Lung (tissue), 12 donors: Measurements from ENCODE around the gene FBXO42. TPM values are rescaled to one million over a fixed set of nuclear protein-coding genes. Genes with fewer than 3 reads are reported as not detected.

ENCODE experiments used
- ATAC-seq: fragments of 200-7000 bp; cut with Tn5 transposase; one replicate; pipeline ENCODE4 v1.9.1; 2020; ENCODE audit warnings: moderate number of reproducible peaks; ENCODE audit not compliant: insufficient read depth, low FRiP score
- DNase-seq, 3 donors: peaks; one replicate each; pipeline ENCODE4 v3.0.0-alpha.2; 2013 to 2017
- H3K27ac ChIP-seq, 2 donors: one replicate each; pipeline ENCODE4 v1.5.1; 2013; ENCODE audit warnings: mild to moderate bottlenecking in 2 of 2, moderate library complexity in 2 of 2, control low read depth in 1 of 2, inconsistent platforms in 1 of 2, low read depth in 1 of 2, low read length in 1 of 2
- H3K27me3 ChIP-seq, 3 donors: one replicate each; pipeline ENCODE4 v1.5.1; 2013; ENCODE audit warnings: low read length in 2 of 3; ENCODE audit not compliant: control insufficient read depth in 3 of 3, insufficient read depth in 3 of 3
- H3K36me3 ChIP-seq, 4 donors: one replicate each; pipeline ENCODE4 v1.5.1; 2013; ENCODE audit warnings: low read length in 4 of 4, mild to moderate bottlenecking in 1 of 4, moderate library complexity in 1 of 4; ENCODE audit not compliant: control insufficient read depth in 4 of 4, insufficient read depth in 4 of 4
- H3K4me1 ChIP-seq, 5 donors: one replicate each; pipeline ENCODE4 v1.5.1; 2013; ENCODE audit warnings: low read length in 5 of 5, mild to moderate bottlenecking in 2 of 5, moderate library complexity in 1 of 5; ENCODE audit not compliant: control insufficient read depth in 5 of 5, insufficient read depth in 5 of 5
- H3K4me3 ChIP-seq: one replicate; pipeline ENCODE4 v1.5.1; 2013; ENCODE audit warnings: mild to moderate bottlenecking, control low read depth, moderate library complexity
- H3K9ac ChIP-seq, 2 donors: one replicate each; pipeline ENCODE4 v1.5.1; 2013; ENCODE audit warnings: low read length in 2 of 2, control low read depth in 1 of 2; ENCODE audit not compliant: insufficient read depth in 1 of 2
- H3K9me3 ChIP-seq, 4 donors: one replicate each; pipeline ENCODE4 v1.5.1; 2013; ENCODE audit warnings: low read length in 3 of 4, mild to moderate bottlenecking in 1 of 4, moderate library complexity in 1 of 4; ENCODE audit not compliant: control insufficient read depth in 4 of 4, insufficient read depth in 3 of 4
- WGBS, 2 donors: extraction: QIAGEN DNeasy Blood & Tissue Kit; methylation state at CpG; one replicate each; pipeline ENCODE4 v1.1.7; 2013; 5-methylcytosine and 5-hydroxymethylcytosine counted together
- polyA plus RNA-seq, 2 donors: library from polyadenylated mRNA; stranded (reverse); fragments of 200-250 nt; gene quantifications; one replicate each; pipeline ENCODE4 v1.2.1, GENCODE V29; 2013
- total RNA-seq, 2 donors: library from RNA; depleted of rRNA in 1 of 2; stranded (reverse); fragments of >200 nt in 1 of 2; gene quantifications; one replicate each; pipeline ENCODE4 v1.2.1, GENCODE V29; 2014 to 2021
- TF ChIP-seq, protein P1 (sequence below): IDR thresholded peaks from 2 replicates; pipeline ENCODE4 v1.5.1; 2012; ENCODE audit warnings: mild to moderate bottlenecking; ENCODE audit errors: control extremely low read depth, extremely low read depth
- donor health status: control.
- donor health status: control.
- donor health status: Bipolar disorder and iron deficiency.
- donor health status: healthy.
- donor health status: DM: yes; HTN: yes; CAD: no.

Gene FBXO42
- total and polyA plus RNA-seq, 4 donors = 7.3 to 28.6 (median 14.8) TPM

DNA sequence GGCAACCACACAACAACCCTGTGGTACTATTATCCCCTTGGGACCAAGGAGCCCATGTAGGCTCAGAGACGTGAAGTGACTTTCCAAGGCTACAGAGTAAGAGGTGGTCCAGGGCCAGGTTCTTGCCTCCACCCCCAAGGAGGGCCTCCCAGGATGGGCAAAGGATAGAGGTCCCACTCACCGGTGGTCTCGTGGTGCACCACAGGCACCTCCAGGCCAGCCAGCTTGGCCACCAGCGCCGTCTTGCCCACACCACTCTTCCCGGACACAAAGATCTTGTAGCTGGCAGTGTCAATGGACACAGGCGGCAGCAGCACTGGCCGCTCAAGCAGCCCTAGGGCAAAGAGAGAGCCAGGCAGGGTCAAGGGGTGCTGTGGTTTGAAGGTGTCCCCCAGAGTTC, 118.8 kb downstream of the FBXO42 start:
- WGBS, 2 donors = 98 to 99% methylated on average over 8 of the region's 8 CpGs
- H3K9me3 ChIP-seq = no peaks in the 10 kb centered on the region
- H3K4me1 ChIP-seq = peaks cover 0 to 15% (median 4%) of the 10 kb centered on the region in 5 donors
- DNase-seq = no peak
- H3K36me3 ChIP-seq = peaks cover 0 to 4% (median 0%) of the 10 kb centered on the region in 4 donors
- no peak overlapping the region for H3K9ac ChIP-seq
- no peak overlapping the region for H3K4me3 ChIP-seq
- TF ChIP-seq, protein P1, sequence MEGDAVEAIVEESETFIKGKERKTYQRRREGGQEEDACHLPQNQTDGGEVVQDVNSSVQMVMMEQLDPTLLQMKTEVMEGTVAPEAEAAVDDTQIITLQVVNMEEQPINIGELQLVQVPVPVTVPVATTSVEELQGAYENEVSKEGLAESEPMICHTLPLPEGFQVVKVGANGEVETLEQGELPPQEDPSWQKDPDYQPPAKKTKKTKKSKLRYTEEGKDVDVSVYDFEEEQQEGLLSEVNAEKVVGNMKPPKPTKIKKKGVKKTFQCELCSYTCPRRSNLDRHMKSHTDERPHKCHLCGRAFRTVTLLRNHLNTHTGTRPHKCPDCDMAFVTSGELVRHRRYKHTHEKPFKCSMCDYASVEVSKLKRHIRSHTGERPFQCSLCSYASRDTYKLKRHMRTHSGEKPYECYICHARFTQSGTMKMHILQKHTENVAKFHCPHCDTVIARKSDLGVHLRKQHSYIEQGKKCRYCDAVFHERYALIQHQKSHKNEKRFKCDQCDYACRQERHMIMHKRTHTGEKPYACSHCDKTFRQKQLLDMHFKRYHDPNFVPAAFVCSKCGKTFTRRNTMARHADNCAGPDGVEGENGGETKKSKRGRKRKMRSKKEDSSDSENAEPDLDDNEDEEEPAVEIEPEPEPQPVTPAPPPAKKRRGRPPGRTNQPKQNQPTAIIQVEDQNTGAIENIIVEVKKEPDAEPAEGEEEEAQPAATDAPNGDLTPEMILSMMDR = no peak
- H3K27ac ChIP-seq = no peak overlapping the region
- H3K27me3 ChIP-seq = peaks cover 0 to 8% (median 4%) of the 10 kb centered on the region in 3 donors
- ATAC-seq = no peak

DNA sequence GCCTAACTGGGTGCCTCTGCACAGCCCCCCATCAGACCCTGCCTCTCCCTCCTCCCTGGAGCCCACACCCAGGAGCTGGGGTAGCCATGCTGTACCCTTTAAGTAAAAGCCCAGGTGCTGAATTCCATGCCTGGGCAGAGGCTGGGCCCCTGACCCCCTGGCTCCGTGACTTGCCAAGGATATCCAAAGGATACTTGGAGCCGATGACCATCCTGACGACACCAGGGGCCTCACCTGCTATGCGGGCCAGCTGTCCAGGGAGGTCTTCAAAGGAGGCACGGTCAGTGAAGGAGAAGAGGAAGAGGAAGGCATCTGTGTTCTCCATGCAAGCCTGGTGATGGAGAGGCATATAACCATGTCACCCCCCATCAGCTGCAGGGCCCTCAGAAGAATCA, 120.0 kb downstream of the FBXO42 start:
- ATAC-seq (no peak), DNase-seq (no peak)
- TF ChIP-seq, protein P1 = no peak
- no peak overlapping the region for H3K4me3 ChIP-seq
- no peak overlapping the region for H3K27ac ChIP-seq
- H3K27me3 ChIP-seq = peaks cover 0 to 19% (median 14%) of the 10 kb centered on the region in 3 donors
- peaks cover 0 to 18% (median 7%) of the 10 kb centered on the region in 5 donors for H3K4me1 ChIP-seq
- no peaks in the 10 kb centered on the region for H3K9me3 ChIP-seq
- peaks cover 0 to 4% (median 0%) of the 10 kb centered on the region in 4 donors for H3K36me3 ChIP-seq
- 96 to 99% methylated on average over 5 of the region's 5 CpGs for WGBS, 2 donors
- H3K9ac ChIP-seq = no peak overlapping the region

DNA sequence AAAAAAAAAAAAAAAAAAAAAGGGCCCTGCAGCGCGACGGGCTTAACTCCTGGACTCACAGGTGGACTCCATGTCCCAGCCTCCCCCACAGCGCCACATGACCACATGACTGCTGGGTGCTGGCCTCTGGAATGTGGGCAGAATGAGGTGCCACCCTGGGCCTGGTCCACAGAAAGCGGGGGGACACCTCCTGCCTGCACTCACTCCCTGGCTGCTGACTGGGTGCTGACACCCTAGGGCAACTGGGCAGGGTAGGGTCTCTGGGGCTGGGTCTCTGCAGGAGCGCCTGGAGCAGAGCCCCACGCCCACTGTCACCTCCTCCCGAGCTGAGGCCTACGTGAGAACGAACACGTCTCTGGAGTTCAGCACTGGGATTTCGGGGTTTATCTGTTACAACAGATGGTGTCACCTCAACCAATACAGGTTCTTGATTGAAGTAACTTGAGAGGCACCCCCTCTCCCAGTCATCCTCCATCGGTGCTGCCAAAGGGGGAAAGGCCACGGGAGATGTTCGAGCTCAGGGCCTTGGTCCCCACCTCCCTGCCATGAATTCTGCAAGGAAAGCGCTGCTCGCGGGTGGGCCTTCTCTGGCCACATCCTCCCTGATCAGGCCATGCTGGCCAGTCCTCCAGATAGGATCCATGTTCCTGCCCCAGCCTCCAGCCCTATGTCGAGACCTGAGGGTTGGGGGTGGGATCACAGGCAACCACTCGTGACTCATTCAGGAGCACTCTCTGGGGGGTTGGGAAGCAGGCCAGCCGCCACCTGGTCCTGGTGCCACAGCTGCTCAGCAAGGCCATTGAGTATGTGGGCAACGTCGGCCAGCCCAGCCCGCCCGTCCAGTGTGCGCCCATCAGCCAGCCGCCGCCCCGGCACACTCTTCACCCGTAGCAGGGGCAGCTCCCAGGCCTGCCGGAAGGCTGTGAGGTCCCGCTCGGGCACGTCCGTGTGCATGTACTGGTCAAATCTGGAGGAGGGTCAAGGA, 120.7 kb downstream of the FBXO42 start:
- Histone ChIP-seq H3K36me3 (peaks cover 0 to 4% (median 0%) of the 10 kb centered on the region in 4 donors), H3K4me1 (peaks cover 0 to 17% (median 7%) of the 10 kb centered on the region in 5 donors), H3K27me3 (peaks cover 0 to 26% (median 18%) of the 10 kb centered on the region in 3 donors), H3K9me3 (peaks cover 0 to 1% (median 0%) of the 10 kb centered on the region in 4 donors), H3K4me3 (no peak overlapping the region), H3K27ac (no peak overlapping the region), H3K9ac (no peak overlapping the region)
- WGBS, 2 donors = 95% methylated on average over 34 to 35 of the region's 35 CpGs
- DNase-seq (no peak), ATAC-seq (no peak)
- TF ChIP-seq, protein P1 = no peak
